Esophagus (tissue), 2 donors: ENCODE results near the gene WDR70. TPM values are rescaled to one million over a fixed set of nuclear protein-coding genes. Genes with fewer than 3 reads are reported as not detected.
"Not testable (repeated sequence)": the region's sequence is repeated elsewhere in the genome, so short reads cannot be mapped to it uniquely, and the experiment has no call there.

ENCODE experiments used
- H3K27ac ChIP-seq, 2 donors: one replicate each; pipeline ENCODE4 v1.5.1; 2013; ENCODE audit warnings: low read depth in 2 of 2, mild to moderate bottlenecking in 2 of 2, inconsistent platforms in 1 of 2, low read length in 1 of 2, moderate library complexity in 1 of 2
- H3K27me3 ChIP-seq, 2 donors: one replicate each; pipeline ENCODE4 v1.6.1; 2013; ENCODE audit warnings: low read length in 2 of 2, control low read depth in 1 of 2, mild to moderate bottlenecking in 1 of 2; ENCODE audit not compliant: insufficient read depth in 2 of 2, control insufficient read depth in 1 of 2
- H3K36me3 ChIP-seq, 2 donors: one replicate each; pipeline ENCODE4 v1.6.1; 2013; ENCODE audit warnings: low read length in 1 of 2; ENCODE audit not compliant: control insufficient read depth in 2 of 2, insufficient read depth in 2 of 2
- H3K4me1 ChIP-seq, 2 donors: one replicate each; pipeline ENCODE4 v1.6.1; 2013; ENCODE audit warnings: low read length in 1 of 2; ENCODE audit not compliant: control insufficient read depth in 2 of 2, insufficient read depth in 2 of 2
- H3K4me3 ChIP-seq, 2 donors: one replicate each; pipeline ENCODE4 v1.5.1; 2013; ENCODE audit warnings: low read length in 2 of 2, mild to moderate bottlenecking in 2 of 2, low read depth in 1 of 2, moderate library complexity in 1 of 2
- H3K9me3 ChIP-seq, 2 donors: one replicate each; pipeline ENCODE4 v1.6.1; 2013; ENCODE audit warnings: mild to moderate bottlenecking in 2 of 2, low read depth in 1 of 2, low read length in 1 of 2, moderate library complexity in 1 of 2; ENCODE audit not compliant: control insufficient read depth in 2 of 2, insufficient read depth in 1 of 2
- WGBS, 2 donors: extraction: QIAGEN DNeasy Blood & Tissue Kit; methylation state at CpG; one replicate each; pipeline ENCODE4 v1.1.7; 2013; 5-methylcytosine and 5-hydroxymethylcytosine counted together
- polyA plus RNA-seq, 2 donors: library from polyadenylated mRNA; stranded (reverse); fragments of 200-250 nt; gene quantifications; one replicate each; pipeline ENCODE4 v1.2.3, GENCODE V29; 2013
- donor health status: healthy with polysubstance abuse.
- donor health status: Bipolar disorder and iron deficiency.

Gene WDR70
- polyA plus RNA-seq, 2 donors, result 13.9 to 14.3 TPM

GRCh38 chr5:37575541-37576489, 196.7 kb downstream of the WDR70 start:
- 88 to 95% methylated on average over 8 of the region's 8 CpGs for WGBS, 2 donors
- Histone ChIP-seq H3K4me1 (no peaks in the 10 kb centered on the region), H3K27ac (no peak overlapping the region), H3K9me3 (no peaks in the 10 kb centered on the region), H3K36me3 (peaks cover 0 to 2% of the 10 kb centered on the region in 2 donors), H3K4me3 (no peak overlapping the region), H3K27me3 (no peaks in the 10 kb centered on the region)

GRCh38 chr5:37576552-37576951, 197.4 kb downstream of the WDR70 start:
- WGBS, 2 donors, result 84 to 93% methylated on average over 3 of the region's 3 CpGs
- Histone ChIP-seq H3K27ac (no peak overlapping the region), H3K9me3 (no peaks in the 10 kb centered on the region), H3K36me3 (peaks cover 0 to 2% of the 10 kb centered on the region in 2 donors), H3K27me3 (no peaks in the 10 kb centered on the region), H3K4me3 (no peak overlapping the region), H3K4me1 (no peaks in the 10 kb centered on the region)

- Histone ChIP-seq H3K4me3 (no peak overlapping the region), H3K27me3 (no peaks in the 10 kb centered on the region), H3K4me1 (no peaks in the 10 kb centered on the region), H3K27ac (no peak overlapping the region), H3K36me3 (peaks cover 0 to 2% of the 10 kb centered on the region in 2 donors), H3K9me3 (no peaks in the 10 kb centered on the region)
- WGBS, 2 donors, result 74 to 88% methylated on average over 3 of the region's 3 CpGs
Measured at GRCh38 chr5:37578176-37578575, 199.1 kb downstream of the WDR70 start.

DNA sequence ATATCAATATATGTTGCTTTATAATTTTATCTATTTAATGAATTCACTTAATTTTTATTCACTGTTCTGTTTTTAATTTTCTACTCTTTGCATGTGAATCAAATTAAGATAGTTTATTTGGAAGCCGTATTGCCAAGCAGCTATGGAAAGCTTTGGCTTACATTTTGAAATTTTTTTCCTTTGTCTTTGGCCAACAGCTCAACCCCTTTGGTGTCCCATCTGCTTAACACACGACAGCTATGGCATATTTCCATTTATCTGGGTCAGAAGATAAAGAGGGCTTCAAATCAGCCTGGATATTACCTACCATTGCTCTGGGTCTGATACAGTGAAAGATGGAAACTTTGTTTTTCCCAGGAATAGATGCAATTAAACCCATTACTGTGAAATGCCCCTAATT, 201.0 kb downstream of the WDR70 start:
- WGBS, 2 donors, result 74 to 84% methylated on average over 2 of the region's 2 CpGs
- Histone ChIP-seq H3K4me3 (no peak overlapping the region), H3K9me3 (no peaks in the 10 kb centered on the region), H3K27ac (no peak overlapping the region), H3K36me3 (no peaks in the 10 kb centered on the region), H3K27me3 (no peaks in the 10 kb centered on the region), H3K4me1 (no peaks in the 10 kb centered on the region)

- no peaks in the 10 kb centered on the region for H3K4me1 ChIP-seq
Measured at GRCh38 chr5:37582202-37582601, 203.1 kb downstream of the WDR70 start.

GRCh38 chr5:37593292-37593691, 214.2 kb downstream of the WDR70 start:
- WGBS, 2 donors, result 90 to 95% methylated on average over 3 of the region's 3 CpGs
- H3K36me3 ChIP-seq, H3K9me3 ChIP-seq: not testable (repeated sequence)

More at GRCh38 chr5:37582202-37582601, 203.1 kb downstream of the WDR70 start:
- no peak overlapping the region for H3K4me3 ChIP-seq
- no peaks in the 10 kb centered on the region for H3K27me3 ChIP-seq
- no peak overlapping the region for H3K27ac ChIP-seq
- H3K36me3 ChIP-seq, result no peaks in the 10 kb centered on the region
- H3K9me3 ChIP-seq, result no peaks in the 10 kb centered on the region
- WGBS, 2 donors, result 93 to 94% methylated on average over 2 of the region's 2 CpGs

GRCh38 chr5:37594864-37595263, 215.7 kb downstream of the WDR70 start:
- H3K9me3 ChIP-seq, H3K4me1 ChIP-seq, H3K36me3 ChIP-seq, H3K4me3 ChIP-seq, H3K27ac ChIP-seq, H3K27me3 ChIP-seq: not testable (repeated sequence)
- WGBS, 2 donors, result 51 to 57% methylated on average over 2 of the region's 2 CpGs

More at GRCh38 chr5:37593292-37593691, 214.2 kb downstream of the WDR70 start:
- not testable (repeated sequence) for H3K4me3 ChIP-seq, H3K27me3 ChIP-seq, H3K4me1 ChIP-seq, H3K27ac ChIP-seq

DNA sequence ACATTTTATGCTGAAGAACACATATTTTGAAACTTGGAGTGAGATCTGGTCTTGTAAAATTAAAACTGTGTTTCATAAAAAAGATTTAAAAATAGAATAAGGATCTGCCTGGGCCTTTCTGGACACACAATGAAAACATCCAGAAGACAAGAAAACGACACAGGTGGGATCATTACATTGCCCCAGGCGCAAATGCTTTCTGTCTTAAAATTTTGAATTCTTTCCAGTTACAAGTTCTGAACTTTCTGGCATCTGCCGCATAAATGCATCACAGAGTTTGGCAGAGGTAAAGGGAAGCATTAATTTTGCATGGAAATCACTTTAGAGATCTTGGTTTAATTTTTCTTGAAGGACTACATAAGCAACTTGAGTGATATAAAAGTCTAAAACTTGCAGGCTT, 219.6 kb downstream of the WDR70 start:
- Histone ChIP-seq H3K4me3 (no peak overlapping the region), H3K27me3 (no peaks in the 10 kb centered on the region), H3K9me3 (no peaks in the 10 kb centered on the region), H3K4me1 (no peaks in the 10 kb centered on the region), H3K27ac (no peak overlapping the region), H3K36me3 (no peaks in the 10 kb centered on the region)
- 40 to 53% methylated on average over 3 of the region's 3 CpGs for WGBS, 2 donors

GRCh38 chr5:37601163-37601562, 222.0 kb downstream of the WDR70 start:
- Histone ChIP-seq H3K36me3 (no peaks in the 10 kb centered on the region), H3K9me3 (no peaks in the 10 kb centered on the region), H3K27ac (no peak overlapping the region), H3K27me3 (no peaks in the 10 kb centered on the region), H3K4me3 (no peak overlapping the region), H3K4me1 (no peaks in the 10 kb centered on the region)
- 100% methylated on average over 1 of the region's 1 CpG for WGBS, 2 donors

GRCh38 chr5:37603072-37603471, 224.0 kb downstream of the WDR70 start:
- no peak overlapping the region for H3K4me3 ChIP-seq
- 94 to 97% methylated on average over 1 of the region's 1 CpG for WGBS, 2 donors
- H3K36me3 ChIP-seq, result no peaks in the 10 kb centered on the region
- no peaks in the 10 kb centered on the region for H3K4me1 ChIP-seq
- no peaks in the 10 kb centered on the region for H3K27me3 ChIP-seq
- H3K27ac ChIP-seq, result no peak overlapping the region
- H3K9me3 ChIP-seq, result no peaks in the 10 kb centered on the region
